ENCODE data around the gene DSCAM.

Gene DSCAM

DNA sequence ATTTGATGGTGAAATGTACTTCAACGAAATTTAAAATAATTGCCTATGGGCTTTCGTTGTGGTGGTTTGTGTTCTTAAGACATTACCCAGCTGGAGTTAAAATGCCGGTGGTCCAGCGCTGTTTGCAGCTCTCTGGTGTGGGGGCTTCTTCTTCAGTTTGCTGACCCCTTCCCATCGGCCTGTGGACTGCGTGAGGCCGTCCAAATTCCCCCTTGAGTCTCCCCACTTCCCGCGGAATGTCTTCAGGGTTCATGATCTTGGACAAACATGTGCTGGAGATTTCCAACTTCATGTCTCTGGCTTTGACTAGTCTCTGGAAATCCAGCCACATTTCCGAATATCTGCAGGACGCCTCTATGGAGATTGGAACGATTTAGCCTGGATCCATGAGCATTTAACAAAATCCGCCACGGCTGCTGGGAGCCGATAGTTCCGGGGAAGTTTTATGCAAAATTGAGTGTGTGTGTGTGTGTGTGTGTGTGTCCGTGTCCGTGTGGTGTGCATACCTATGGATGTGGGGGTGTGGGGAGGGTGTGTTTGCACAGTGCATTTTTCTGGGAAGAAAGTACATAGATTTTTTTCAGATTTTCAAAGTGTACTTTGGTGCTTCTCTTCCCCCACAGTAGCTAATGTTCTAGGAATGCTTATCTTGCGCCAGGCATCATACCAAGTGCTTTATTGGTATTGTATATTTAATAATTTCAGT is 862.5 kb downstream of the DSCAM start:
- no peak for DNase-seq (ENCODE audit: low read depth)

- DNase-seq (ENCODE audit: low read depth): no peak
These were observed 866.6 kb downstream of the DSCAM start for GRCh38 chr21:39980241-39980820.

GRCh38 chr21:39979321-39979720 is 867.6 kb downstream of the DSCAM start:
- DNase-seq (ENCODE audit: low read depth): no peak

GRCh38 chr21:39976800-39977199 is 870.2 kb downstream of the DSCAM start:
- DNase-seq (ENCODE audit: low read depth): no peak

DNA sequence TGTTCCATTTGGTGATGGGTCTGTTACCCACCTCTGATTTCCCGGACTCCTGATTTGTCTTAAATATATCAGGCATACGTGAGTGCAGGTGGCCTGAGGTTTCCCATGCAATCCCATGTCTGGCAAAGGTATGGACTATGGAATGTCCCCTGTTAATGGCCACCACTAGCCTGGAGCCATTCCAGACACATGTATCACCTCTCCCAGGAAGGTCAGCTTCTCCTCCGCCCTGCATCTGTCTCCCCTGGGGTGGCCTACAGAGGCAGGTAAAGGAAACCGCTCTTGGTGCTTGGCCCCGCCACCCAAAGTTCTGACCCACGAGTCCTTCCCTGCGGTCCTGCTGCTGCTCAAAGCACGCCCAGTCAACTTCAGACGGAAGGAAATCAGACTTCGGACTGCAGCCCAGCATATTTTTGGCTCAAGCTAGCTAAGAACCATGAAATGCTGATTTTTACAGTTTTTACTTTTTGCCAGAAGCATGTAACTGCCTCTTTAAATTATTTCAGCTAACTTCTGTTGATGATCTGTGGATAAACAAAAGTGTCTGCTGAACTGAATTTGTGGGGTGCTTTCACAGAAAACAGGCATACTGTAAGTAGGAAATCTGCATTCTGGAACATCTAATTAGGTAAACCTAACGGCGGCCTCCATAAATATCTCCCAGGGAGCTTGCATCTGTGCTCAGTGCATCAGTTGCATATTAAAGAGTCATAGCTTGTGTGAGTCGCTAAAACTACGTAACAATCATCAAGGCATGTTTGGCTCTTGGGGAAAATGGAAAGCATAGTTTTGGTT is 873.8 kb downstream of the DSCAM start:
- no peak for DNase-seq (ENCODE audit: low read depth)

- no peak for DNase-seq (ENCODE audit: low read depth)
These were observed 874.5 kb downstream of the DSCAM start for GRCh38 chr21:39972471-39972870.

- no peak for DNase-seq (ENCODE audit: low read depth)
These were observed 875.0 kb downstream of the DSCAM start for GRCh38 chr21:39971956-39972355.

- DNase-seq (ENCODE audit: low read depth): no peak
These were observed 877.1 kb downstream of the DSCAM start for GRCh38 chr21:39969691-39970364.

DNA sequence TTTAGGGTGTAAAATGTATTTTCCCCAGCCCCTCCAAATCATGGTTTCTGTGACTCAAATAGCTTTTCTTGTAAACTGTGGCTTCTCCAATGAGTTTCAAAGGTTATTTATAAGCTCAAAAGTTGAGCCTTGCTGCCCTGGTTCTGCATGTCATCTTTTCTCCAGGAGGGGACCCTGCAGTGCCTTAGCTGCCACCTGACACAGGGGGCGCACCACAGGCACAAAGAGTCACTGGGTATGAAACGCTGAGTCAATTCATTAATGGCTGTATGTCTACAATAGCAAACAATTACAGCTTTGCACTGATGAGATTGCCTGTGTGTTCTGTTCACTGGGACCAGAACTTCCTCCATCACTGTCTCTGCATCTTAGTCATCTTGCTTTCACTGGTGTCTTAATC is 878.9 kb downstream of the DSCAM start:
- no peak for DNase-seq (ENCODE audit: low read depth)

- DNase-seq (ENCODE audit: low read depth): no peak
These were observed 880.2 kb downstream of the DSCAM start for GRCh38 chr21:39966786-39967185.

GRCh38 chr21:39965026-39965425 is 881.9 kb downstream of the DSCAM start:
- DNase-seq (ENCODE audit: low read depth): no peak

DNA sequence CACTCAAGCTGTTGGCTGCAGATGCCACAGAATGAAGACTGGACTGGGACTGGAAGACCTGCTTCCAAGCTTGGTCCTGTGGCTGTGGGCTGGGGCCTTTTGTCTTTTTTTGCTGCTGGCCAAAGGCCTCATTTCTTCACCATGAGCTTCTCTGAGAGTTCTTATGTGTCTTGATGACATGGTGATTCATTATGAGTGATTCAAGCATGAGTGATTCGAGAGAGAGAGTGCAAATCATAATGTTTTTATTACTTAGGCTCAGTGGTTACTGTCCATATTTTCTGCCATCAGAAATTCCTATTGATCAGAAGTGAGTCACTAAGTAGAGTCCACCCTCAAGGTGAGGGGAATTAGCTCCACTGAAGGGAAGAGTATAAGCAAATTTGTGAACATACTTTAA is 885.7 kb downstream of the DSCAM start:
- DNase-seq (ENCODE audit: low read depth): no peak
